T-helper 2 cell treated with Interferon-gamma antibody and Interleukin-4, amounts not matched to agents 100 ng/mL and 5 ng/mL, for 36 hours (primary cell): ENCODE results near the gene GSN. TPM values are rescaled to one million over a fixed set of nuclear protein-coding genes. Genes with fewer than 3 reads are reported as not detected.

Experiments used
- intact Hi-C: fragments of 100-400 bp; cut with micrococcal nuclease; formaldehyde crosslinking; loops from one replicate; pipeline ENCODE4 v1.15.1; 2023
- total RNA-seq: library from RNA; stranded (reverse); gene quantifications from 2 replicates; pipeline ENCODE4 v1.2.3, GENCODE V29; 2022

Gene GSN
- total RNA-seq, 1 donor from 2014 or later = 2.7 TPM

- intact Hi-C loops = no loop called here
Measured at GRCh38 chr9:121272401-121272948, 4.5 kb downstream of the GSN start.

- intact Hi-C loops = no loop called here
Measured at GRCh38 chr9:121273064-121273775, 5.3 kb downstream of the GSN start.

- intact Hi-C loops = no loop called here
Measured at GRCh38 chr9:121274851-121275250, 6.9 kb downstream of the GSN start.

- intact Hi-C loops = no loop called here
Measured at GRCh38 chr9:121275781-121276658, 8.1 kb downstream of the GSN start.

GRCh38 chr9:121277026-121277425, 9.1 kb downstream of the GSN start:
- intact Hi-C loops = no loop called here

- intact Hi-C loops = no loop called here
Measured at GRCh38 chr9:121277518-121278295, 9.7 kb downstream of the GSN start.

- intact Hi-C loops = no loop called here
Measured at GRCh38 chr9:121278477-121279261, 10.7 kb downstream of the GSN start.

GRCh38 chr9:121279776-121280388, 11.9 kb downstream of the GSN start:
- intact Hi-C loops = no loop called here

GRCh38 chr9:121280715-121281613, 13.0 kb downstream of the GSN start:
- intact Hi-C loops = no loop called here

- intact Hi-C loops = no loop called here
Measured at GRCh38 chr9:121281614-121282276, 13.8 kb downstream of the GSN start.

GRCh38 chr9:121282277-121283079, 14.5 kb downstream of the GSN start:
- intact Hi-C loops = no loop called here

GRCh38 chr9:121283080-121283398, 15.1 kb downstream of the GSN start:
- intact Hi-C loops = no loop called here

GRCh38 chr9:121283856-121284732, 16.1 kb downstream of the GSN start:
- intact Hi-C loops = no loop called here

GRCh38 chr9:121284733-121285451, 16.9 kb downstream of the GSN start:
- intact Hi-C loops = no loop called here

GRCh38 chr9:121285835-121286687, 18.1 kb downstream of the GSN start:
- intact Hi-C loops = no loop called here

GRCh38 chr9:121286688-121286972, 18.7 kb downstream of the GSN start:
- intact Hi-C loops = no loop called here
